Panc1 (cell line): Measurements from ENCODE around the gene EIF2AK2. TPM values are rescaled to one million over a fixed set of nuclear protein-coding genes. Genes with fewer than 3 reads are reported as not detected.

ENCODE experiments used
- ATAC-seq: fragments of 200-7000 bp; cut with Tn5 transposase; 2 replicates; pipeline ENCODE4 v1.9.1; 2020; ENCODE audit warnings: mild to moderate bottlenecking, moderate library complexity
- BruUV-seq: library from RNA; stranded (reverse); fragments of 400-500 nt; replicated peaks from 2 replicates; lab custom pipeline; 2021; lab: Mats Ljungman, UMichigan
- CTCF ChIA-PET: fragments of 300-600 bp; sonication (Branson Sonifier 250); formaldehyde crosslinking; loops from one replicate; lab custom pipeline; 2022; ENCODE audit warnings: antibody characterized with exemption; lab: Charles Lee
- POLR2A ChIA-PET: fragments of 300-600 bp; sonication (Branson Sonifier 250); formaldehyde crosslinking; loops from one replicate; lab custom pipeline; 2022; ENCODE audit warnings: antibody characterized with exemption; lab: Charles Lee
- DNase-seq: peaks from one replicate; pipeline ENCODE4 v3.0.0-alpha.2; 2010; ENCODE audit warnings: low read depth, low spot score
- H3K27ac ChIP-seq: 2 replicates; pipeline ENCODE4 v1.5.1; 2011; ENCODE audit warnings: mild to moderate bottlenecking, low read length, inconsistent platforms
- H3K27me3 ChIP-seq: fragments of 200-500 bp; sonication (Bioruptor generic); 2 replicates; pipeline ENCODE4 v1.6.0; 2014; ENCODE audit warnings: low read length, inconsistent platforms; ENCODE audit not compliant: control insufficient read depth, insufficient read depth
- H3K36me3 ChIP-seq: fragments of 200-500 bp; sonication (Bioruptor generic); 2 replicates; pipeline ENCODE4 v1.5.1; 2014; ENCODE audit warnings: inconsistent platforms, mild to moderate bottlenecking, low read length, moderate library complexity; ENCODE audit not compliant: control insufficient read depth, insufficient read depth
- H3K4me1 ChIP-seq: 2 replicates; pipeline ENCODE4 v1.5.1; 2011; ENCODE audit warnings: inconsistent platforms, mild to moderate bottlenecking, low read length, moderate library complexity; ENCODE audit not compliant: control insufficient read depth, insufficient read depth
- H3K4me3 ChIP-seq, 2 experiments: 2 replicates each; pipeline ENCODE4 v1.5.1; 2011 to 2012; ENCODE audit warnings: low read depth in 2 of 2, low read length in 2 of 2, mild to moderate bottlenecking in 2 of 2, inconsistent platforms in 1 of 2, moderate library complexity in 1 of 2
- H3K9me3 ChIP-seq: fragments of 200-500 bp; sonication (Bioruptor generic); 2 replicates; pipeline ENCODE4 v1.5.1; 2014; ENCODE audit warnings: low read depth, mild to moderate bottlenecking, inconsistent platforms, low read length, moderate library complexity; ENCODE audit not compliant: control insufficient read depth, insufficient read depth
- POLR2AphosphoS5 ChIP-seq: IDR thresholded peaks from 2 replicates; pipeline ENCODE4 v1.6.1; 2012; ENCODE audit warnings: mild to moderate bottlenecking, low read depth, low read length, moderate library complexity
- SIN3A ChIP-seq: IDR thresholded peaks from 2 replicates; pipeline ENCODE4 v1.6.1; 2012; ENCODE audit warnings: low read depth, mild to moderate bottlenecking, low read length, moderate library complexity, borderline replicate concordance; ENCODE audit not compliant: insufficient read depth
- TCF7L2 ChIP-seq: IDR thresholded peaks from 2 replicates; pipeline ENCODE4 v1.6.1; 2011; ENCODE audit warnings: mild to moderate bottlenecking, low read depth, low read length, inconsistent platforms
- in situ Hi-C: cut with HindIII; loops from 2 replicates; pipeline ENCODE4 v1.10.0; 2016; ENCODE audit warnings: low sequenced_read_pairs, low pct_unique_long_range_greater_than_20kb
- intact Hi-C: fragments of 100-400 bp; cut with micrococcal nuclease; formaldehyde crosslinking; loops from one replicate; pipeline ENCODE4 v1.10.0; 2022; ENCODE audit not compliant: unreplicated experiment
- total RNA-seq: library from RNA; stranded (reverse); gene quantifications from one replicate; pipeline ENCODE4 v1.2.1, GENCODE V29; 2021; ENCODE audit not compliant: unreplicated experiment
- TF ChIP-seq, protein P1 (sequence below): fragments of 450-650 bp; IDR thresholded peaks from 2 replicates; pipeline ENCODE4 v1.5.1; 2017; ENCODE audit warnings: mild to moderate bottlenecking
- TF ChIP-seq, protein P2 (sequence below), 2 experiments: IDR thresholded peaks; 2 replicates each; pipeline ENCODE4 v1.6.1; 2011 to 2012; ENCODE audit warnings: low read depth in 2 of 2, control low read depth in 1 of 2, low read length in 1 of 2, mild to moderate bottlenecking in 1 of 2, moderate library complexity in 1 of 2; ENCODE audit not compliant: insufficient read depth in 1 of 2

The EIF2AK2 gene
- total RNA-seq, 1 experiment from 2014 or later = 44.3 TPM

DNA sequence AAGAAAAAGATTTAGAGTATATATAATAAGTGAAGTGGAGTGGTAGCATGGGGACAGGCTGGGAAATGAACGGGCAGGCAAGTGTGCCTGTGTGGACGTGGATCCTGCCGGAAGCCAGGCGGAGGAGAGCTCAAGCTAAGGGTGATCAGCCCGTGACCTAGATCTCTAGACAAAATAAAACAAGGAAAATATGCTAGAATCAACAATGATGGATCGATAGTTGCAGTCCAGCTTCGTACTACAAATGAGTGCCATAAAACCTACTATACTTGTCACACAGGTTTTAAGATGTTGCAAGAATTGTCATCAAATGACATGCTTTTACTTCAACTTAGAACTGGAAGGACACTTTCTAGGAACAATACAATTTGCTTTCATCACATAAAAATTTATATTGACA is 8.5 kb downstream of the EIF2AK2 start:
- no TSS peak for BruUV-seq
- no peak for TF ChIP-seq SIN3A
- TF ChIP-seq, protein P1, sequence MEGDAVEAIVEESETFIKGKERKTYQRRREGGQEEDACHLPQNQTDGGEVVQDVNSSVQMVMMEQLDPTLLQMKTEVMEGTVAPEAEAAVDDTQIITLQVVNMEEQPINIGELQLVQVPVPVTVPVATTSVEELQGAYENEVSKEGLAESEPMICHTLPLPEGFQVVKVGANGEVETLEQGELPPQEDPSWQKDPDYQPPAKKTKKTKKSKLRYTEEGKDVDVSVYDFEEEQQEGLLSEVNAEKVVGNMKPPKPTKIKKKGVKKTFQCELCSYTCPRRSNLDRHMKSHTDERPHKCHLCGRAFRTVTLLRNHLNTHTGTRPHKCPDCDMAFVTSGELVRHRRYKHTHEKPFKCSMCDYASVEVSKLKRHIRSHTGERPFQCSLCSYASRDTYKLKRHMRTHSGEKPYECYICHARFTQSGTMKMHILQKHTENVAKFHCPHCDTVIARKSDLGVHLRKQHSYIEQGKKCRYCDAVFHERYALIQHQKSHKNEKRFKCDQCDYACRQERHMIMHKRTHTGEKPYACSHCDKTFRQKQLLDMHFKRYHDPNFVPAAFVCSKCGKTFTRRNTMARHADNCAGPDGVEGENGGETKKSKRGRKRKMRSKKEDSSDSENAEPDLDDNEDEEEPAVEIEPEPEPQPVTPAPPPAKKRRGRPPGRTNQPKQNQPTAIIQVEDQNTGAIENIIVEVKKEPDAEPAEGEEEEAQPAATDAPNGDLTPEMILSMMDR = no peak
- TF ChIP-seq, protein P2, sequence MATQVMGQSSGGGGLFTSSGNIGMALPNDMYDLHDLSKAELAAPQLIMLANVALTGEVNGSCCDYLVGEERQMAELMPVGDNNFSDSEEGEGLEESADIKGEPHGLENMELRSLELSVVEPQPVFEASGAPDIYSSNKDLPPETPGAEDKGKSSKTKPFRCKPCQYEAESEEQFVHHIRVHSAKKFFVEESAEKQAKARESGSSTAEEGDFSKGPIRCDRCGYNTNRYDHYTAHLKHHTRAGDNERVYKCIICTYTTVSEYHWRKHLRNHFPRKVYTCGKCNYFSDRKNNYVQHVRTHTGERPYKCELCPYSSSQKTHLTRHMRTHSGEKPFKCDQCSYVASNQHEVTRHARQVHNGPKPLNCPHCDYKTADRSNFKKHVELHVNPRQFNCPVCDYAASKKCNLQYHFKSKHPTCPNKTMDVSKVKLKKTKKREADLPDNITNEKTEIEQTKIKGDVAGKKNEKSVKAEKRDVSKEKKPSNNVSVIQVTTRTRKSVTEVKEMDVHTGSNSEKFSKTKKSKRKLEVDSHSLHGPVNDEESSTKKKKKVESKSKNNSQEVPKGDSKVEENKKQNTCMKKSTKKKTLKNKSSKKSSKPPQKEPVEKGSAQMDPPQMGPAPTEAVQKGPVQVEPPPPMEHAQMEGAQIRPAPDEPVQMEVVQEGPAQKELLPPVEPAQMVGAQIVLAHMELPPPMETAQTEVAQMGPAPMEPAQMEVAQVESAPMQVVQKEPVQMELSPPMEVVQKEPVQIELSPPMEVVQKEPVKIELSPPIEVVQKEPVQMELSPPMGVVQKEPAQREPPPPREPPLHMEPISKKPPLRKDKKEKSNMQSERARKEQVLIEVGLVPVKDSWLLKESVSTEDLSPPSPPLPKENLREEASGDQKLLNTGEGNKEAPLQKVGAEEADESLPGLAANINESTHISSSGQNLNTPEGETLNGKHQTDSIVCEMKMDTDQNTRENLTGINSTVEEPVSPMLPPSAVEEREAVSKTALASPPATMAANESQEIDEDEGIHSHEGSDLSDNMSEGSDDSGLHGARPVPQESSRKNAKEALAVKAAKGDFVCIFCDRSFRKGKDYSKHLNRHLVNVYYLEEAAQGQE (IDR thresholded peaks at IDR 0.05; ENCODE audit: insufficient read depth in 1 of 2, low read depth in 2 of 2, low read length in 1 of 2) = no peak
- no peak for TF ChIP-seq TCF7L2
- no peak for TF ChIP-seq POLR2AphosphoS5
- no peak for ATAC-seq
- peaks cover 13% of the 10 kb centered on the region; the same call in 1 of the 2 replicates for H3K4me1 ChIP-seq
- H3K36me3 ChIP-seq = peaks cover 16% of the 10 kb centered on the region
- CTCF ChIA-PET = no interaction called here
- H3K4me3 ChIP-seq = no peak overlapping the region
- intact Hi-C loops = no loop called here
- no peak for DNase-seq
- H3K27ac ChIP-seq = no peak overlapping the region
- in situ Hi-C loops = no loop called here
- H3K9me3 ChIP-seq = no peaks in the 10 kb centered on the region
- POLR2A ChIA-PET = no interaction called here
- H3K27me3 ChIP-seq = no peaks in the 10 kb centered on the region

GRCh38 chr2:37146062-37146461 is 10.7 kb downstream of the EIF2AK2 start:
- H3K27ac ChIP-seq = no peak overlapping the region
- no peak overlapping the region for H3K4me3 ChIP-seq
- BruUV-seq = no TSS peak
- H3K36me3 ChIP-seq = peaks cover 16% of the 10 kb centered on the region
- ChIA-PET POLR2A (no interaction called here), CTCF (no interaction called here)
- peaks cover 13% of the 10 kb centered on the region; the same call in 1 of the 2 replicates for H3K4me1 ChIP-seq
- intact Hi-C loops (no loop called here), in situ Hi-C loops (no loop called here)
- TF ChIP-seq SIN3A (no peak), POLR2AphosphoS5 (no peak), TCF7L2 (no peak)
- TF ChIP-seq, protein P2 (IDR thresholded peaks at IDR 0.05; ENCODE audit: insufficient read depth in 1 of 2, low read depth in 2 of 2, low read length in 1 of 2) = no peak
- TF ChIP-seq, protein P1 = no peak
- H3K9me3 ChIP-seq = no peaks in the 10 kb centered on the region
- DNase-seq (no peak), ATAC-seq (no peak)
- no peaks in the 10 kb centered on the region for H3K27me3 ChIP-seq
